GM12878 (cell line): ENCODE measurements around the gene HSD17B12. TPM values are rescaled to one million over a fixed set of nuclear protein-coding genes. Genes with fewer than 3 reads are reported as not detected.

Experiments
- BCL11A ChIP-seq: IDR thresholded peaks from 2 replicates; pipeline ENCODE4 v1.6.1; 2011; ENCODE audit warnings: low read depth, low read length
- CHD4 ChIP-seq: fragments of 200-600 bp; sonication (generic); IDR thresholded peaks from 2 replicates; pipeline ENCODE4 v1.6.1; 2016; ENCODE audit warnings: mild to moderate bottlenecking
- CUX1 ChIP-seq: IDR thresholded peaks from 2 replicates; pipeline ENCODE4 v1.6.1; 2012; ENCODE audit warnings: improper control_type of control experiment, low read depth, low read length; ENCODE audit not compliant: insufficient replicate concordance
- E4F1 ChIP-seq: fragments of 450-650 bp; IDR thresholded peaks from 2 replicates; pipeline ENCODE4 v1.6.1; 2018; ENCODE audit warnings: borderline replicate concordance, mild to moderate bottlenecking; ENCODE audit not compliant: partially characterized antibody
- EZH2 ChIP-seq: IDR thresholded peaks from 2 replicates; pipeline ENCODE4 v1.6.1; 2012; ENCODE audit warnings: low read depth, mild to moderate bottlenecking, control low read depth, inconsistent platforms, low read length, borderline replicate concordance; ENCODE audit not compliant: control insufficient read depth
- KDM1A ChIP-seq: fragments of 200-600 bp; sonication (generic); IDR thresholded peaks from 2 replicates; pipeline ENCODE4 v1.6.1; 2016; ENCODE audit warnings: borderline replicate concordance
- MTA3 ChIP-seq: IDR thresholded peaks from 2 replicates; pipeline ENCODE4 v1.6.1; 2012; ENCODE audit warnings: low read length, inconsistent platforms, borderline replicate concordance
- NBN ChIP-seq: fragments of 450-650 bp; IDR thresholded peaks from 2 replicates; pipeline ENCODE4 v1.6.1; 2016
- NR2C2 ChIP-seq: IDR thresholded peaks from 2 replicates; pipeline ENCODE4 v1.6.1; 2011; ENCODE audit warnings: borderline replicate concordance, low read depth; ENCODE audit not compliant: control insufficient read depth, insufficient read length
- RB1 ChIP-seq: fragments of 450-650 bp; formaldehyde crosslinking; IDR thresholded peaks from 2 replicates; pipeline ENCODE4 v1.6.1; 2017; ENCODE audit warnings: mild to moderate bottlenecking, borderline replicate concordance
- RBBP5 ChIP-seq: fragments of 200-600 bp; sonication (generic); conservative IDR thresholded peaks from 2 replicates; pipeline ENCODE4 v1.6.1; 2016
- SKIL ChIP-seq: fragments of 450-650 bp; IDR thresholded peaks from 2 replicates; pipeline ENCODE4 v1.6.1; 2017; ENCODE audit warnings: mild to moderate bottlenecking, low read depth, inconsistent platforms; ENCODE audit not compliant: poor library complexity, severe bottlenecking
- TCF12 ChIP-seq: IDR thresholded peaks from 2 replicates; pipeline ENCODE4 v1.6.1; 2011; ENCODE audit warnings: low read depth, mild to moderate bottlenecking, low read length
- TCF7 ChIP-seq: IDR thresholded peaks from 2 replicates; pipeline ENCODE4 v1.6.1; 2014; ENCODE audit warnings: antibody characterized with exemption, borderline replicate concordance
- ZNF384 ChIP-seq: IDR thresholded peaks from 2 replicates; pipeline ENCODE4 v1.6.1; 2012; ENCODE audit warnings: low read depth, mild to moderate bottlenecking, low read length, improper control_type of control experiment, borderline replicate concordance
- polyA plus RNA-seq, 11 experiments: library from polyadenylated mRNA; depleted of rRNA in 4 of 11; unstranded in 6 of 11; stranded (reverse) in 5 of 11; fragments of >200 nt; fragmentation: Nextera tagmentation in 4 of 11; fragmentation: Illumina TruSeq in 1 of 11; extraction: Ambion mirVana in 4 of 11; extraction: Trizol in 1 of 11; gene quantifications; 1 replicate in 1 of 11; 2 replicates in 10 of 11; pipeline versions ENCODE4 v1.2.1 to v1.2.3, GENCODE V29; 2011 to 2016; ENCODE audit warnings: inconsistent platforms in 2 of 11, missing spikeins in 2 of 11, low read depth in 1 of 11
- total RNA-seq, 4 experiments: library from RNA; depleted of rRNA in 3 of 4; stranded (reverse); fragments of >200 nt in 3 of 4; fragmentation: Illumina TruSeq in 1 of 4; extraction: Trizol in 1 of 4; gene quantifications; 2 replicates each; pipeline versions ENCODE4 v1.2.1 to v1.2.3, GENCODE V29; 2013 to 2021
- TF ChIP-seq, protein P1 (sequence below): fragments of 450-650 bp; IDR thresholded peaks from 2 replicates; pipeline ENCODE4 v1.6.1; 2017; ENCODE audit warnings: antibody characterized with exemption, mild to moderate bottlenecking, moderate library complexity

HSD17B12 gene
- total and polyA plus RNA-seq, 10 of the 15 experiments (the other 5 are each of a cell fraction or from before 2014, with no cell fraction given) = 23.6 to 88.0 (median 64.7) TPM

DNA sequence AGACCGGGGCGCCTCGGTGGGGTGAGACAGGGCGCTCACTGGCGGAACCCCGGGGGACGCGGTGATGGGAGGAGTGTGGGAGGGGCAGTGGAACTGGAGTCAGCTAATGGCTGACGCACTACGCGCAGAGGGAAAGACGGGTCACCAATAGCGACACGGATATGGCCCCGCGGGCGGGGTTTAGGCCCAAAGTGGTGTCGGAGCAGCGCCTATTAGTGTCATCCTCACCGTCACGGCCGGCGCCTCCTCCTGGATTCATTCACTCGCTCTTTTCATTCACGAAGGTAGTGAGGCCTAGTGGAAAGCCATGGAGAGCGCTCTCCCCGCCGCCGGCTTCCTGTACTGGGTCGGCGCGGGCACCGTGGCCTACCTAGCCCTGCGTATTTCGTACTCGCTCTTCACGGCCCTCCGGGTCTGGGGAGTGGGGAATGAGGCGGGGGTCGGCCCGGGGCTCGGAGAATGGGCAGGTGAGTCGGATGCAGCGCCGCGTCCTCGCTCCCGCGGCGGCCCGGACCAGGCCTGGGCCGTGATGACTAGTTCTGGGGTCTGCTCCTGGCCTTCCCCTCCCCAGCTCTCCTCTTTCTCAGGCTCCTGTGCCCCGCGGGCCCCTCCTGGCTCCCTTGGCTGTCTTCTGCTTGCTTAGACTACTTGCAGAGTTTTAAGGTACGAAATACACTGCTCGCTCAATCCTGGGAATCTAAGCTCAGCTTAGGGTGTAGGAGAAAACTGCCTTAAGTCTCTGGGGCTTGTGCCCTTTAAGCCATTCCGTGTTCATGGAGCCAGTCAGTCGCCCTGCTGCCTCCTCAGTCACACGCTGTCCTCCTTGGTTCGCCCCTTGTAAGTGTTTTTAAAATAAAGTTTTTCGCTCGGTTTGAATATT lies at the start of gene HSD17B12 (continued):
- TF ChIP-seq, protein P1, sequence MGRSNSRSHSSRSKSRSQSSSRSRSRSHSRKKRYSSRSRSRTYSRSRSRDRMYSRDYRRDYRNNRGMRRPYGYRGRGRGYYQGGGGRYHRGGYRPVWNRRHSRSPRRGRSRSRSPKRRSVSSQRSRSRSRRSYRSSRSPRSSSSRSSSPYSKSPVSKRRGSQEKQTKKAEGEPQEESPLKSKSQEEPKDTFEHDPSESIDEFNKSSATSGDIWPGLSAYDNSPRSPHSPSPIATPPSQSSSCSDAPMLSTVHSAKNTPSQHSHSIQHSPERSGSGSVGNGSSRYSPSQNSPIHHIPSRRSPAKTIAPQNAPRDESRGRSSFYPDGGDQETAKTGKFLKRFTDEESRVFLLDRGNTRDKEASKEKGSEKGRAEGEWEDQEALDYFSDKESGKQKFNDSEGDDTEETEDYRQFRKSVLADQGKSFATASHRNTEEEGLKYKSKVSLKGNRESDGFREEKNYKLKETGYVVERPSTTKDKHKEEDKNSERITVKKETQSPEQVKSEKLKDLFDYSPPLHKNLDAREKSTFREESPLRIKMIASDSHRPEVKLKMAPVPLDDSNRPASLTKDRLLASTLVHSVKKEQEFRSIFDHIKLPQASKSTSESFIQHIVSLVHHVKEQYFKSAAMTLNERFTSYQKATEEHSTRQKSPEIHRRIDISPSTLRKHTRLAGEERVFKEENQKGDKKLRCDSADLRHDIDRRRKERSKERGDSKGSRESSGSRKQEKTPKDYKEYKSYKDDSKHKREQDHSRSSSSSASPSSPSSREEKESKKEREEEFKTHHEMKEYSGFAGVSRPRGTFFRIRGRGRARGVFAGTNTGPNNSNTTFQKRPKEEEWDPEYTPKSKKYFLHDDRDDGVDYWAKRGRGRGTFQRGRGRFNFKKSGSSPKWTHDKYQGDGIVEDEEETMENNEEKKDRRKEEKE = no peak
- TF ChIP-seq CHD4 = no peak
- TF ChIP-seq NBN = peak; percentile 76; the same call in 1 of the 2 replicates
- TF ChIP-seq RB1 = peak; percentile 59; the same call in 1 of the 2 replicates
- no peak for TF ChIP-seq SKIL
- TF ChIP-seq RBBP5 = no peak
- no peak for TF ChIP-seq MTA3
- no peak for TF ChIP-seq NR2C2
- no peak for TF ChIP-seq TCF12
- no peak for TF ChIP-seq EZH2
- TF ChIP-seq ZNF384 = no peak
- TF ChIP-seq TCF7 = no peak
- no peak for TF ChIP-seq E4F1
- TF ChIP-seq KDM1A = no peak
- no peak for TF ChIP-seq CUX1
- TF ChIP-seq BCL11A = no peak
